ENCODE measurements around the gene MICALL1.

- no peak for TF ChIP-seq MAFK (IDR thresholded peaks at IDR 0.05; ENCODE audit: low read depth, low read length)
- TF ChIP-seq, protein P1, sequence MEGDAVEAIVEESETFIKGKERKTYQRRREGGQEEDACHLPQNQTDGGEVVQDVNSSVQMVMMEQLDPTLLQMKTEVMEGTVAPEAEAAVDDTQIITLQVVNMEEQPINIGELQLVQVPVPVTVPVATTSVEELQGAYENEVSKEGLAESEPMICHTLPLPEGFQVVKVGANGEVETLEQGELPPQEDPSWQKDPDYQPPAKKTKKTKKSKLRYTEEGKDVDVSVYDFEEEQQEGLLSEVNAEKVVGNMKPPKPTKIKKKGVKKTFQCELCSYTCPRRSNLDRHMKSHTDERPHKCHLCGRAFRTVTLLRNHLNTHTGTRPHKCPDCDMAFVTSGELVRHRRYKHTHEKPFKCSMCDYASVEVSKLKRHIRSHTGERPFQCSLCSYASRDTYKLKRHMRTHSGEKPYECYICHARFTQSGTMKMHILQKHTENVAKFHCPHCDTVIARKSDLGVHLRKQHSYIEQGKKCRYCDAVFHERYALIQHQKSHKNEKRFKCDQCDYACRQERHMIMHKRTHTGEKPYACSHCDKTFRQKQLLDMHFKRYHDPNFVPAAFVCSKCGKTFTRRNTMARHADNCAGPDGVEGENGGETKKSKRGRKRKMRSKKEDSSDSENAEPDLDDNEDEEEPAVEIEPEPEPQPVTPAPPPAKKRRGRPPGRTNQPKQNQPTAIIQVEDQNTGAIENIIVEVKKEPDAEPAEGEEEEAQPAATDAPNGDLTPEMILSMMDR (conservative IDR thresholded peaks at IDR 0.05; ENCODE audit: low read depth, low read length): no peak
- TF ChIP-seq NFE2L2 (IDR thresholded peaks at IDR 0.05; ENCODE audit: low read depth, low read length): no peak
- TF ChIP-seq USF2 (IDR thresholded peaks at IDR 0.05; ENCODE audit: low read depth, low read length): no peak
- TF ChIP-seq POLR2A (IDR thresholded peaks at IDR 0.05; ENCODE audit: low read depth, low read length): no peak
- no peak for TF ChIP-seq CEBPB (IDR thresholded peaks at IDR 0.05; ENCODE audit: low read depth, low read length)
- no peak for TF ChIP-seq SMC3 (IDR thresholded peaks at IDR 0.05; ENCODE audit: low read depth, low read length)
- no peak for TF ChIP-seq MXI1 (IDR thresholded peaks at IDR 0.05; ENCODE audit: borderline replicate concordance, low read depth, low read length)
- TF ChIP-seq, protein P2, sequence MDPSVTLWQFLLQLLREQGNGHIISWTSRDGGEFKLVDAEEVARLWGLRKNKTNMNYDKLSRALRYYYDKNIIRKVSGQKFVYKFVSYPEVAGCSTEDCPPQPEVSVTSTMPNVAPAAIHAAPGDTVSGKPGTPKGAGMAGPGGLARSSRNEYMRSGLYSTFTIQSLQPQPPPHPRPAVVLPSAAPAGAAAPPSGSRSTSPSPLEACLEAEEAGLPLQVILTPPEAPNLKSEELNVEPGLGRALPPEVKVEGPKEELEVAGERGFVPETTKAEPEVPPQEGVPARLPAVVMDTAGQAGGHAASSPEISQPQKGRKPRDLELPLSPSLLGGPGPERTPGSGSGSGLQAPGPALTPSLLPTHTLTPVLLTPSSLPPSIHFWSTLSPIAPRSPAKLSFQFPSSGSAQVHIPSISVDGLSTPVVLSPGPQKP (IDR thresholded peaks at IDR 0.05; ENCODE audit: borderline replicate concordance, low read depth, low read length): no peak
Measured at GRCh38 chr22:37973271-37974170, 67.4 kb downstream of the MICALL1 start.
